HepG2 (cell line): ENCODE measurements around the gene TBC1D10B. TPM values are rescaled to one million over a fixed set of nuclear protein-coding genes. Genes with fewer than 3 reads are reported as not detected.

Experiments
- BRD4 ChIP-seq: sonication (generic); formaldehyde crosslinking; IDR thresholded peaks from 2 replicates; pipeline ENCODE4 v1.4.0; 2020; ENCODE audit warnings: missing genetic modification reagents
- JUNB ChIP-seq: sonication (generic); formaldehyde crosslinking; IDR thresholded peaks from 2 replicates; pipeline ENCODE4 v1.8.0; 2022; ENCODE audit warnings: missing genetic modification reagents, mild to moderate bottlenecking, borderline replicate concordance
- SMARCE1 ChIP-seq: fragments of 450-650 bp; IDR thresholded peaks from 2 replicates; pipeline ENCODE4 v1.6.1; 2017; ENCODE audit warnings: borderline replicate concordance
- ZNF816 ChIP-seq: sonication (generic); formaldehyde crosslinking; IDR thresholded peaks from 2 replicates; pipeline ENCODE4 v1.8.0; 2022; ENCODE audit warnings: missing genetic modification reagents, mild to moderate bottlenecking, borderline replicate concordance
- polyA plus RNA-seq, 8 experiments: library from polyadenylated mRNA; depleted of rRNA in 3 of 8; stranded (reverse) in 7 of 8; unstranded in 1 of 8; fragments of >200 nt; fragmentation: Illumina TruSeq in 4 of 8; extraction: Trizol in 4 of 8; gene quantifications; 2 replicates each; pipeline versions ENCODE4 v1.2.1 to v1.2.3, GENCODE V29; 2011 to 2016; ENCODE audit warnings: low read depth in 4 of 8, missing spikeins in 1 of 8, mixed read lengths in 1 of 8; ENCODE audit not compliant: insufficient read depth in 1 of 8
- total RNA-seq, 5 experiments: library from RNA; depleted of rRNA; stranded (reverse); fragments of >200 nt; fragmentation: Illumina TruSeq; extraction: Trizol; gene quantifications; 2 replicates each; pipeline ENCODE4 v1.2.3, GENCODE V29; 2016; ENCODE audit warnings: low read depth in 1 of 5
- TF ChIP-seq, protein P1 (sequence below): sonication (generic); formaldehyde crosslinking; conservative IDR thresholded peaks from 2 replicates; pipeline ENCODE4 v1.4.0; 2020; ENCODE audit warnings: missing genetic modification reagents
- TF ChIP-seq, protein P2 (sequence below): sonication (generic); formaldehyde crosslinking; IDR thresholded peaks from 2 replicates; pipeline ENCODE4 v1.5.0; 2020; ENCODE audit warnings: mild to moderate bottlenecking, missing genetic modification reagents
- TF ChIP-seq, protein P3 (sequence below): sonication (generic); formaldehyde crosslinking; IDR thresholded peaks from 2 replicates; pipeline ENCODE4 v1.4.0; 2020; ENCODE audit warnings: missing genetic modification reagents, low read depth, mild to moderate bottlenecking, borderline replicate concordance
- TF ChIP-seq, protein P4 (sequence below), 2 experiments: sonication (generic) in 1 of 2; formaldehyde crosslinking in 1 of 2; IDR thresholded peaks; 2 replicates each; pipeline versions ENCODE4 v1.6.1 to v1.9.0; 2014 to 2022; ENCODE audit warnings: antibody characterized with exemption in 1 of 2, borderline replicate concordance in 1 of 2, inconsistent platforms in 1 of 2, low read depth in 1 of 2, missing genetic modification reagents in 1 of 2
- TF ChIP-seq, protein P5 (sequence below): sonication (generic); formaldehyde crosslinking; conservative IDR thresholded peaks from 2 replicates; pipeline ENCODE4 v1.4.0; 2020; ENCODE audit warnings: missing genetic modification reagents
- TF ChIP-seq, protein P6 (sequence below): IDR thresholded peaks from 2 replicates; pipeline ENCODE4 v1.6.1; 2012; ENCODE audit warnings: low read depth, low read length, improper control_type of control experiment

TBC1D10B gene
- total and polyA plus RNA-seq, 2 of the 13 experiments (the other 11 are each of a cell fraction or from before 2014, with no cell fraction given): 15.7 to 24.8 TPM

DNA sequence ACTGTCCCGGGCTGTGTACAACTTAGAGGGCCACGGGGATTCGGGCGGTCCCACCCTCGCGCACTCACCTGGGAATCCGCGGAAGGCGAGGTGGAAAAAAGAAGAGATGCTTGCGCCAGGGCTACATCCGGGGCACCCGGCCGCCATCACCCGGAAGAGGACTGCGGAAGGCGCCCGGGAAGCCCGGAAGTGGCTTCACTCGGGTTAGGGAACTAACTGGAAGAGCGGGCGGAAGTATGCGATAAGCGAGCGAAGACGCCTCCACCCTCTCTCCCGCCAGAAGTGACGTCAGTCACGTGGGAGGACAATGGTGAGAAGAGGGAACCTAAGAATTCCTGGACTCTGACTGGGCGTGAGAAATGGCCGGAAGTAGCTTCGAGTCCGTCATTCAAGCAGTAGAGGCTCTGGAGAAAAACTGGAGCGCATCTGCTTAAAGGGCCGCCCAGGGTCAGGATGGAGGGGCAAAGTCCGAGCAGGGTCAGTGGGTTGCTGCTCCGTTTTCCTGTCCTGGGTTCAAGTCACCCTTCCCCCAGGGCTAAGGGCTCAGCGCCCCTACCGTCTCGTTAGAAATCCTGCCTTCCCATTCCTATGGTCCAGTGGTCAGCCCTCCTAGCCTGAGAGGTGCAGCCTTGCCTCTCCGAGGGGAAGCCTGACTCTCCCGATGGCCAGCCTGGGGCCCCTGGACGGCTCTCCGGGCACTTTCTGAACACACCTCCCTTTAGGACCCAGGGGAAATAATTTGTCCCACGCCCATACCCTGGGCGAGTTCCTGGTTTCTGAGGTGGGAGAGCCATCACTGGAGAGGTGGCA lies 14.9 kb downstream of the TBC1D10B start, which contains the start of gene CD2BP2 (continued):
- TF ChIP-seq, protein P1, sequence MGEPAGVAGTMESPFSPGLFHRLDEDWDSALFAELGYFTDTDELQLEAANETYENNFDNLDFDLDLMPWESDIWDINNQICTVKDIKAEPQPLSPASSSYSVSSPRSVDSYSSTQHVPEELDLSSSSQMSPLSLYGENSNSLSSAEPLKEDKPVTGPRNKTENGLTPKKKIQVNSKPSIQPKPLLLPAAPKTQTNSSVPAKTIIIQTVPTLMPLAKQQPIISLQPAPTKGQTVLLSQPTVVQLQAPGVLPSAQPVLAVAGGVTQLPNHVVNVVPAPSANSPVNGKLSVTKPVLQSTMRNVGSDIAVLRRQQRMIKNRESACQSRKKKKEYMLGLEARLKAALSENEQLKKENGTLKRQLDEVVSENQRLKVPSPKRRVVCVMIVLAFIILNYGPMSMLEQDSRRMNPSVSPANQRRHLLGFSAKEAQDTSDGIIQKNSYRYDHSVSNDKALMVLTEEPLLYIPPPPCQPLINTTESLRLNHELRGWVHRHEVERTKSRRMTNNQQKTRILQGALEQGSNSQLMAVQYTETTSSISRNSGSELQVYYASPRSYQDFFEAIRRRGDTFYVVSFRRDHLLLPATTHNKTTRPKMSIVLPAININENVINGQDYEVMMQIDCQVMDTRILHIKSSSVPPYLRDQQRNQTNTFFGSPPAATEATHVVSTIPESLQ (CRISPR knock-in tag): no peak
- TF ChIP-seq SMARCE1 (no peak), JUNB (CRISPR knock-in tag) (no peak), BRD4 (peak; percentile 24), ZNF816 (CRISPR knock-in tag) (peak; percentile 95)
- TF ChIP-seq, protein P2, sequence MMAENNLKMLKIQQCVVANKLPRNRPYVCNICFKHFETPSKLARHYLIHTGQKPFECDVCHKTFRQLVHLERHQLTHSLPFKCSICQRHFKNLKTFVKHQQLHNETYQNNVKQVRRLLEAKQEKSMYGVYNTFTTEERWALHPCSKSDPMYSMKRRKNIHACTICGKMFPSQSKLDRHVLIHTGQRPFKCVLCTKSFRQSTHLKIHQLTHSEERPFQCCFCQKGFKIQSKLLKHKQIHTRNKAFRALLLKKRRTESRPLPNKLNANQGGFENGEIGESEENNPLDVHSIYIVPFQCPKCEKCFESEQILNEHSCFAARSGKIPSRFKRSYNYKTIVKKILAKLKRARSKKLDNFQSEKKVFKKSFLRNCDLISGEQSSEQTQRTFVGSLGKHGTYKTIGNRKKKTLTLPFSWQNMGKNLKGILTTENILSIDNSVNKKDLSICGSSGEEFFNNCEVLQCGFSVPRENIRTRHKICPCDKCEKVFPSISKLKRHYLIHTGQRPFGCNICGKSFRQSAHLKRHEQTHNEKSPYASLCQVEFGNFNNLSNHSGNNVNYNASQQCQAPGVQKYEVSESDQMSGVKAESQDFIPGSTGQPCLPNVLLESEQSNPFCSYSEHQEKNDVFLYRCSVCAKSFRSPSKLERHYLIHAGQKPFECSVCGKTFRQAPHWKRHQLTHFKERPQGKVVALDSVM: peak; percentile 40; the same call in 1 of the 2 replicates
- TF ChIP-seq, protein P3, sequence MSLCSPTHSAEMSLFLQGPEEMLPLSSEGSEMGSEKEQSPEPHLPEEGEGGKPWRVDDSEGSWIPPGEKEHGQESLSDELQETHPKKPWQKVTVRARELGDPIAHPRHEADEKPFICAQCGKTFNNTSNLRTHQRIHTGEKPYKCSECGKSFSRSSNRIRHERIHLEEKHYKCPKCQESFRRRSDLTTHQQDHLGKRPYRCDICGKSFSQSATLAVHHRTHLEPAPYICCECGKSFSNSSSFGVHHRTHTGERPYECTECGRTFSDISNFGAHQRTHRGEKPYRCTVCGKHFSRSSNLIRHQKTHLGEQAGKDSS: peak; percentile 58; the same call in 1 of the 2 replicates
- TF ChIP-seq, protein P4, sequence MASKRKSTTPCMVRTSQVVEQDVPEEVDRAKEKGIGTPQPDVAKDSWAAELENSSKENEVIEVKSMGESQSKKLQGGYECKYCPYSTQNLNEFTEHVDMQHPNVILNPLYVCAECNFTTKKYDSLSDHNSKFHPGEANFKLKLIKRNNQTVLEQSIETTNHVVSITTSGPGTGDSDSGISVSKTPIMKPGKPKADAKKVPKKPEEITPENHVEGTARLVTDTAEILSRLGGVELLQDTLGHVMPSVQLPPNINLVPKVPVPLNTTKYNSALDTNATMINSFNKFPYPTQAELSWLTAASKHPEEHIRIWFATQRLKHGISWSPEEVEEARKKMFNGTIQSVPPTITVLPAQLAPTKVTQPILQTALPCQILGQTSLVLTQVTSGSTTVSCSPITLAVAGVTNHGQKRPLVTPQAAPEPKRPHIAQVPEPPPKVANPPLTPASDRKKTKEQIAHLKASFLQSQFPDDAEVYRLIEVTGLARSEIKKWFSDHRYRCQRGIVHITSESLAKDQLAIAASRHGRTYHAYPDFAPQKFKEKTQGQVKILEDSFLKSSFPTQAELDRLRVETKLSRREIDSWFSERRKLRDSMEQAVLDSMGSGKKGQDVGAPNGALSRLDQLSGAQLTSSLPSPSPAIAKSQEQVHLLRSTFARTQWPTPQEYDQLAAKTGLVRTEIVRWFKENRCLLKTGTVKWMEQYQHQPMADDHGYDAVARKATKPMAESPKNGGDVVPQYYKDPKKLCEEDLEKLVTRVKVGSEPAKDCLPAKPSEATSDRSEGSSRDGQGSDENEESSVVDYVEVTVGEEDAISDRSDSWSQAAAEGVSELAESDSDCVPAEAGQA (IDR thresholded peaks at IDR 0.05; ENCODE audit: low read depth): peak; percentile 85
- TF ChIP-seq, protein P4 (CRISPR knock-in tag; IDR thresholded peaks at IDR 0.05; ENCODE audit: borderline replicate concordance): peak; percentile 97
- TF ChIP-seq, protein P5, sequence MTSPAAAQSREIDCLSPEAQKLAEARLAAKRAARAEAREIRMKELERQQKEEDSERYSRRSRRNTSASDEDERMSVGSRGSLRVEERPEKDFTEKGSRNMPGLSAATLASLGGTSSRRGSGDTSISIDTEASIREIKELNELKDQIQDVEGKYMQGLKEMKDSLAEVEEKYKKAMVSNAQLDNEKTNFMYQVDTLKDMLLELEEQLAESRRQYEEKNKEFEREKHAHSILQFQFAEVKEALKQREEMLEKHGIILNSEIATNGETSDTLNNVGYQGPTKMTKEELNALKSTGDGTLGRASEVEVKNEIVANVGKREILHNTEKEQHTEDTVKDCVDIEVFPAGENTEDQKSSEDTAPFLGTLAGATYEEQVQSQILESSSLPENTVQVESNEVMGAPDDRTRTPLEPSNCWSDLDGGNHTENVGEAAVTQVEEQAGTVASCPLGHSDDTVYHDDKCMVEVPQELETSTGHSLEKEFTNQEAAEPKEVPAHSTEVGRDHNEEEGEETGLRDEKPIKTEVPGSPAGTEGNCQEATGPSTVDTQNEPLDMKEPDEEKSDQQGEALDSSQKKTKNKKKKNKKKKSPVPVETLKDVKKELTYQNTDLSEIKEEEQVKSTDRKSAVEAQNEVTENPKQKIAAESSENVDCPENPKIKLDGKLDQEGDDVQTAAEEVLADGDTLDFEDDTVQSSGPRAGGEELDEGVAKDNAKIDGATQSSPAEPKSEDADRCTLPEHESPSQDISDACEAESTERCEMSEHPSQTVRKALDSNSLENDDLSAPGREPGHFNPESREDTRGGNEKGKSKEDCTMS (CRISPR knock-in tag): no peak
- TF ChIP-seq, protein P6, sequence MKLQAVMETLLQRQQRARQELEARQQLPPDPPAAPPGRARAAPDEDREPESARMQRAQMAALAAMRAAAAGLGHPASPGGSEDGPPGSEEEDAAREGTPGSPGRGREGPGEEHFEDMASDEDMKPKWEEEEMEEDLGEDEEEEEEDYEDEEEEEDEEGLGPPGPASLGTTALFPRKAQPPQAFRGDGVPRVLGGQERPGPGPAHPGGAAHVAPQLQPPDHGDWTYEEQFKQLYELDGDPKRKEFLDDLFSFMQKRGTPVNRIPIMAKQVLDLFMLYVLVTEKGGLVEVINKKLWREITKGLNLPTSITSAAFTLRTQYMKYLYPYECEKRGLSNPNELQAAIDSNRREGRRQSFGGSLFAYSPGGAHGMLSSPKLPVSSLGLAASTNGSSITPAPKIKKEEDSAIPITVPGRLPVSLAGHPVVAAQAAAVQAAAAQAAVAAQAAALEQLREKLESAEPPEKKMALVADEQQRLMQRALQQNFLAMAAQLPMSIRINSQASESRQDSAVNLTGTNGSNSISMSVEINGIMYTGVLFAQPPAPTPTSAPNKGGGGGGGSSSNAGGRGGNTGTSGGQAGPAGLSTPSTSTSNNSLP: no peak
